Gastroesophageal sphincter (tissue), 4 donors: Measurements from ENCODE around the gene FAAP20. TPM values are rescaled to one million over a fixed set of nuclear protein-coding genes. Genes with fewer than 3 reads are reported as not detected.

Experiments used
- ATAC-seq: fragments of 150-250 bp; one replicate; pipeline ENCODE4 v1.9.1; 2016; ENCODE audit warnings: mild to moderate bottlenecking, moderate library complexity
- H3K27ac ChIP-seq, 4 donors: fragments of 200-600 bp; sonication (generic) in 3 of 4; 1 replicate in 3 of 4; 2 replicates in 1 of 4; pipeline ENCODE4 v1.5.1; 2016 to 2019
- H3K27me3 ChIP-seq: fragments of 200-600 bp; sonication (generic); one replicate; pipeline ENCODE4 v1.5.1; 2019
- H3K36me3 ChIP-seq, 2 donors: fragments of 200-600 bp; sonication (generic); one replicate each; pipeline ENCODE4 v1.5.1; 2019; ENCODE audit warnings: control low read depth in 1 of 2
- H3K4me1 ChIP-seq, 3 donors: fragments of 200-600 bp; sonication (generic); 1 replicate in 2 of 3; 2 replicates in 1 of 3; pipeline ENCODE4 v1.5.1; 2016 to 2019; ENCODE audit warnings: control low read depth in 2 of 3
- H3K4me3 ChIP-seq, 2 donors: fragments of 200-600 bp; sonication (generic); one replicate each; pipeline ENCODE4 v1.5.1; 2019; ENCODE audit warnings: mild to moderate bottlenecking in 1 of 2, moderate library complexity in 1 of 2
- H3K9me3 ChIP-seq, 3 donors: fragments of 200-600 bp; sonication (generic); one replicate each; pipeline ENCODE4 v1.5.1; 2017 to 2019; ENCODE audit warnings: control low read depth in 2 of 3
- CTCF ChIP-seq, 4 experiments: fragments of 200-600 bp in 2 of 4; fragments of 450-650 bp in 2 of 4; sonication (generic) in 1 of 4; IDR thresholded peaks; one replicate each; pipeline ENCODE4 v1.5.1; 2017 to 2019; ENCODE audit warnings: antibody characterized with exemption in 4 of 4, mild to moderate bottlenecking in 2 of 4, moderate library complexity in 2 of 4
- EP300 ChIP-seq: sonication (generic); formaldehyde crosslinking; IDR thresholded peaks from one replicate; pipeline ENCODE4 v1.6.1; 2017; ENCODE audit warnings: antibody characterized with exemption, mild to moderate bottlenecking
- POLR2A ChIP-seq, 2 donors: fragments of 450-650 bp; IDR thresholded peaks; one replicate each; pipeline ENCODE4 v1.6.1; 2017; ENCODE audit warnings: antibody characterized with exemption in 2 of 2, mild to moderate bottlenecking in 2 of 2, moderate library complexity in 1 of 2
- POLR2AphosphoS5 ChIP-seq: sonication (generic); formaldehyde crosslinking; IDR thresholded peaks from one replicate; pipeline ENCODE4 v1.6.1; 2017; ENCODE audit warnings: antibody characterized with exemption
- WGBS, 2 donors: methylation state at CpG; one replicate each; pipeline ENCODE4 v1.1.5; 2018; ENCODE audit warnings: low coverage in 1 of 2; 5-methylcytosine and 5-hydroxymethylcytosine counted together
- total RNA-seq, 4 donors: library from RNA; depleted of rRNA; stranded (reverse); fragments of >200 nt; gene quantifications; one replicate each; pipeline ENCODE4 v1.1.0, GENCODE V29; 2016

FAAP20 gene
- total RNA-seq, 4 donors from 2014 or later = 25.8 to 51.1 (median 43.3) TPM

DNA sequence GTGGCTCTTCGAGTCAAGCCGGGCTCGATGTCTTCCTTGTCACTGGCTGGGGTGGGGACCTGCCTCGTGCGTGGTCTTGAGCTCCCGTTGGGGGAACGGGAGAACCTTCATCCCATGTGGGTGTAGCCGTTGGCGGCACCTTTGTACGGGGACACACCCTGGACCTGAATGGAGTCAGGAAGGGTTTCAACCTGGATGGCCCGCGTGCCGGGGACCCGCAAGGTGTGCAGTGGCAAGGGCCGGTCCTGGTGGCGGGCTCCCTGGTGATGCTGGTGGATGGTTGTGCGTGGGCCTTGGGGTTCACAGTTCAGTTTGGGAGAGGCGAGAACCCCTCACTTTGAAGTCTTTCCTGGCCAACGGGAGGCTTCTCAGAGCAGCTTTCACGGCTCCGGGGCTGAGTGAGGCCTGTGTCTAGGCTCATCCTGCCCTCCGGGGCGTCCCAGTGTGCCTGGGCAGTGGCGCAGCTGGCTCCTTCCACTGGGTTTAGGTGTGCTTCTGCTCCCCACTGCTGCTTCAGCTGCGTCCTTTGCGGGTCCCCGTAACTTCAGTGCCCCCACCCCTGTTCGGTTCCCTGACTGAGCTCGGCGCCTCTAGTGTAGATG is 44.9 kb upstream of the FAAP20 start:
- H3K27me3 ChIP-seq = no peaks in the 10 kb centered on the region
- ATAC-seq = no peak
- H3K27ac ChIP-seq = peak overlapping the region in 3 of 4 donors; percentile 87 to 93 (median 93)
- H3K9me3 ChIP-seq = no peaks in the 10 kb centered on the region
- peaks cover 0 to 9% of the 10 kb centered on the region in 2 donors for H3K36me3 ChIP-seq
- H3K4me3 ChIP-seq = peak overlapping the region in 1 of 2 donors; percentile 21
- peaks cover 15 to 100% (median 82%) of the 10 kb centered on the region in 3 donors for H3K4me1 ChIP-seq
- TF ChIP-seq EP300 (no peak), POLR2AphosphoS5 (no peak), CTCF (IDR thresholded peaks at IDR 0.05) (no peak)
- 23 to 43% methylated on average over 4 to 10 of the region's 30 CpGs for WGBS, 2 donors

DNA sequence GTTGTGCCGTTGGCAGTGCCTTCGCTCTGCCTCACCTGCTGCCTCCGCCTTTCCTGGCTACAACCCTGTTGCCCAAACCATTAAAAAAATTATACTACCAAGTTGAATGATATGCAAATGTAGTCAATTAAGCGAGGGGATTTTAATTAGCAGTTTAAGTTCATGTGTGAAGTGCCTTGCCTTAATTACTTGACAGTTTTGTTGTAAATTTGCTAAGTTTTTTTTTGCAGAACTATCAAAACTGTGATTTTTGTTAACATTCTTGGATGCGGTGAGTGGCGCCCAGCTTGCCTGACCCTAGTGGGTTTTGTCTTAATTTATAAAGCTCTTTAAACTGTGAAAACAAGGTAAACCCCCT is 44.4 kb upstream of the FAAP20 start:
- 65 to 85% methylated on average over 2 to 4 of the region's 6 CpGs for WGBS, 2 donors
- peak overlapping the region in 1 of 2 donors; percentile 27 for H3K4me3 ChIP-seq
- no peaks in the 10 kb centered on the region for H3K9me3 ChIP-seq
- H3K27me3 ChIP-seq = no peaks in the 10 kb centered on the region
- no peak for ATAC-seq
- peaks cover 15 to 100% (median 86%) of the 10 kb centered on the region in 3 donors for H3K4me1 ChIP-seq
- no peak for TF ChIP-seq CTCF (IDR thresholded peaks at IDR 0.05)
- TF ChIP-seq EP300 = no peak
- no peak for TF ChIP-seq POLR2AphosphoS5
- no peak for TF ChIP-seq POLR2A (IDR thresholded peaks at IDR 0.05)
- peaks cover 0 to 9% of the 10 kb centered on the region in 2 donors for H3K36me3 ChIP-seq
- H3K27ac ChIP-seq = peak overlapping the region in 3 of 4 donors; percentile 87 to 93 (median 93)

GRCh38 chr1:2238361-2239012 is 43.9 kb upstream of the FAAP20 start:
- no peak for ATAC-seq
- H3K4me1 ChIP-seq = peaks cover 15 to 100% (median 90%) of the 10 kb centered on the region in 3 donors
- peak overlapping the region in 3 of 4 donors; percentile 87 to 93 (median 93) for H3K27ac ChIP-seq
- TF ChIP-seq POLR2AphosphoS5 (no peak), EP300 (no peak), POLR2A (IDR thresholded peaks at IDR 0.05) (no peak), CTCF (IDR thresholded peaks at IDR 0.05) (no peak)
- H3K9me3 ChIP-seq = no peaks in the 10 kb centered on the region
- H3K36me3 ChIP-seq = peaks cover 0 to 9% of the 10 kb centered on the region in 2 donors
- WGBS, 2 donors = no CpG with 5 or more reads among the region's 25 CpGs
- H3K27me3 ChIP-seq = no peaks in the 10 kb centered on the region
- H3K4me3 ChIP-seq = peak overlapping the region in 1 of 2 donors; percentile 27

DNA sequence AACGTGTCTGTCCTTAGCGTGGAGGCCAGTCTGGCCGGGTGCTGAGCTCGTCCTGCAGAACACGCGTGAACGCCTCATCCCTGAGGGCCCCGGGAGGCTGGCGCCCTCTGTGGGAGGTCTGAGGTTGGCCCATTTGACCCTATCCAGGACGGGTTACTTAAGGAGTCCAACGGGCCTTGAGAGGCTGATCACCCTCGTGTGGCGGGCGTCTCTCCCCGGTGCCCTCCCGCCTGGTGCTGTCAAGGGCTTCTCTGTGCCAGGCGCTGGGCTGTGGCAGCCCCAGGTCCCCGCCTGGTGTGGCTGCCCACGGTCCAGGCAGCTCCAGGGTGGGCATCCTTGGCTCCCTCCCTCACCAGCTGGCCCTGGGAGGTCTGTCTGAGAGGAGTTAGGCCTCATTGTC is 43.2 kb upstream of the FAAP20 start:
- TF ChIP-seq POLR2AphosphoS5 (no peak), CTCF (IDR thresholded peaks at IDR 0.05) (peak in 2 of 4 experiments; percentile 31 to 40), EP300 (no peak), POLR2A (IDR thresholded peaks at IDR 0.05) (no peak)
- Histone ChIP-seq H3K9me3 (no peaks in the 10 kb centered on the region), H3K4me1 (peaks cover 15 to 100% (median 90%) of the 10 kb centered on the region in 3 donors), H3K27ac (peak overlapping the region in 3 of 4 donors; percentile 87 to 93 (median 93)), H3K27me3 (no peaks in the 10 kb centered on the region), H3K36me3 (peaks cover 0 to 9% of the 10 kb centered on the region in 2 donors), H3K4me3 (peak overlapping the region in 1 of 2 donors; percentile 27)
- ATAC-seq = no peak
- no CpG with 5 or more reads among the region's 19 CpGs for WGBS, 2 donors
